ENCODE results near the gene AGPAT3.

Gene AGPAT3

DNA sequence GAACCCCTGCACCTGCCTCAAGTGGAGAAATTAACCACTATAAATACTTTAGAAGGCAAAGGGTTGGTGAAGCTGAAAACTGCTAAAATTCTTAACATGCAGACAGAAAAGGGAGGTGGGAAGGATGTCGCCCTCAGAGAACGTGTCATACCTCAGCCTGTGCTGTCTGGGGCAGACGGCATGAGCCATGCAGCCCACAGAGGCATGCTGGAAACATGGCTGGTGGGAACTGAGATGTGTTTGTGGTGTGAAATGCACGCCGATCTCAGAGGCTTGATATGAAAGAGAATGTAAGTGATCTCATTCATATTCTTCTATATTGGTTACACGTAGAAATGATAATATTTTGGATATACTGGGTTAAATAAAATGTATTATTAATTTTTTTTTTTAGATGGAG, 16.3 kb downstream of the AGPAT3 start:
- Mint-ChIP-seq H3K27me3 (no peaks in the 10 kb centered on the region), H3K4me3 (no peak overlapping the region), H3K4me1 (ENCODE audit: low read depth) (peaks cover 63% of the 10 kb centered on the region), H3K9me3 (no peaks in the 10 kb centered on the region), H3K27ac (no peak overlapping the region), H3K36me3 (ENCODE audit: low read depth) (peaks cover 35% of the 10 kb centered on the region)

DNA sequence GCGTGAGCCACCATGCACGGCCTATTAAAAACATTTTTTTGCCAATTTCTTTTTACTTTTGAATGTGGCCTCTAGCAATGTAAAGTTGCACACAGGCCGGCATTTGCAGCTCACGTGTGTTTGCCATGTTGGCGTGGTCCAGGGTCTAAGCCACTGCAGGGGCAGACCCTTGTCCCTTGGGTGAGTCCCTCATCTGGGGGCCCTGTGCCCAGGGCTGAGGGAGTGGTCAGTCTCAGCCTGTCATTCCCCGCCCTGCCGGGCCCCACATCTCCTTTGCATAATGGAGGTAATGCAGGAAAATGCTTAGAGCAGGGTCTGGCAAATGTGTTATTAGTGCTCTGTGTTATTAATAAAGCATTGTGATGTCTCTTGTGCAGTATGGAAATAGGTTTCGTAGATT, 16.9 kb downstream of the AGPAT3 start:
- Mint-ChIP-seq H3K4me1 (ENCODE audit: low read depth) (peaks cover 63% of the 10 kb centered on the region), H3K27ac (no peak overlapping the region), H3K4me3 (no peak overlapping the region), H3K36me3 (ENCODE audit: low read depth) (peaks cover 37% of the 10 kb centered on the region), H3K9me3 (no peaks in the 10 kb centered on the region), H3K27me3 (no peaks in the 10 kb centered on the region)

DNA sequence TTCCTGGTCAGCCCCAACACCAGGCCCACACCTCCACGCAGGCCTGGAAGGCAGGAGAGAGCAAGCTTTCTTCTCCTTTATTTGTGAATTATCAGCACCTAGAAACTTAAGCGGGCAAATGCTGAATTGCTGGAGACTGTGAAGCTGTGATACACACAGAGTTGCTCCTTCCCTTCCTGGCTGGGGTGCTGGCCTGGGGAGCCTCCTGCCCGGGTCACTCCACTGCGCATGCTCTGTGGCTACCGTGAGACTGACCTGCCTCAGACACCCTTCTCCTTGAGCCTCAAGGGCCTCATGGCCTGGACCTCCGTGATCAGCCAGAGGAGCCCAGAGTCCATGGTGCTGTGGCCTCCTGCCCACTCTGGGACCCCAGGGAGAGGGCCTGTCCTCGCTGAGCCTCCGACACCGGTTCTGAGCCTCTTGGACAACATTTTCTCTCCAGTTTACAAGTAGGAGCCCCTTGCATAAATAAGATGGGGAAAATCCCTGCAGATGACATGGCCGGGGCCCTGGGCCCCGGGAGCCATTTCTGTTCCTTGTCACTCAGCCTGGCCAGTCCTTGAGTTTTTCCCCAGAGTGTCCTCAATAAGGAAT, 18.0 kb downstream of the AGPAT3 start:
- H3K27ac Mint-ChIP-seq, result no peak overlapping the region
- no peak overlapping the region for H3K4me3 Mint-ChIP-seq
- H3K36me3 Mint-ChIP-seq (ENCODE audit: low read depth), result peaks cover 31% of the 10 kb centered on the region
- H3K4me1 Mint-ChIP-seq (ENCODE audit: low read depth), result peaks cover 69% of the 10 kb centered on the region
- no peaks in the 10 kb centered on the region for H3K9me3 Mint-ChIP-seq
- H3K27me3 Mint-ChIP-seq, result no peaks in the 10 kb centered on the region

DNA sequence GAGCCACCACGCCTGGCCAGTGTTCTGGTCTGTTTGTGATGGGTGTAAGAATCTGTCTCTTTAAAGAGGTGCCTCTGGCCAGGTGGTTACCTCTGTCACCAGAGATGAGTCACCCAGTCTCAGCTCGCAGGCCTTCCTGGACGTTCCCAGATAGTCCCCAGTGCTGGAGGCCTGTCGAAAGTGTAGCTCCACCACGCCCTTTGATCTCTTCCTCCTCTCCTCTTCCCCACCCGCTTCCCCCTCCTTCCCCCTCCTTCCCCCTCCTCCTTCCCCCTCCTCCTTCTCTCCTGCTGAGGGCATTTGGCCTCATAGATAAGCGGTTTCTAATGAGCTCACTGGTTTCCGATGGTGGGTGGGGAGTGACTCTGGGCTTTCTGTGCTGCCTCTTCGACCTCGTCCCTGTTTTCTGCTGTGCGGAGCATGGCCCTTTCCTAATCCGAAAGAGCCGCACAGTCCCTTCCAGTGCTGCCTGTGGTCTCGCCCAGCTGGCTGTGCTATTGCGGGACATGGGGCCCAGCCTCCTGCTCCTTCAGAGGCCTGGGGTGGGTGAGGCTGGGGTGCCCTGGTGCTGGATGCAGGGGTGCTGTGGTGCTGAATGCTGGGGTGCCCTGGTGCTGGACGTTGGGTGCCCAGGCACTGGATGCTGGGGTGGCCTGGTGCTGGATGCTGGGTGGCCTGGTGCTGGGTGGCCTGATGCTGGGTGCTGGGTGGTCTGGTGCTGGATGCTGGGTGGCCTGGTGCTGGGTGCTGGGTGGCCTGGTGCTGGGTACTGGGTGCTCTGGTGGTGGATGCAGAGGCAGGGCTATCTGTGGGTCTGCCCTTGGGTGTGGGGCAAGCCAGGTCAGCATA, 19.2 kb downstream of the AGPAT3 start:
- no peaks in the 10 kb centered on the region for H3K27me3 Mint-ChIP-seq
- peak overlapping the region; percentile 78 for H3K27ac Mint-ChIP-seq
- peaks cover 78% of the 10 kb centered on the region for H3K4me1 Mint-ChIP-seq (ENCODE audit: low read depth)
- peaks cover 23% of the 10 kb centered on the region for H3K36me3 Mint-ChIP-seq (ENCODE audit: low read depth)
- H3K4me3 Mint-ChIP-seq, result no peak overlapping the region
- no peaks in the 10 kb centered on the region for H3K9me3 Mint-ChIP-seq

DNA sequence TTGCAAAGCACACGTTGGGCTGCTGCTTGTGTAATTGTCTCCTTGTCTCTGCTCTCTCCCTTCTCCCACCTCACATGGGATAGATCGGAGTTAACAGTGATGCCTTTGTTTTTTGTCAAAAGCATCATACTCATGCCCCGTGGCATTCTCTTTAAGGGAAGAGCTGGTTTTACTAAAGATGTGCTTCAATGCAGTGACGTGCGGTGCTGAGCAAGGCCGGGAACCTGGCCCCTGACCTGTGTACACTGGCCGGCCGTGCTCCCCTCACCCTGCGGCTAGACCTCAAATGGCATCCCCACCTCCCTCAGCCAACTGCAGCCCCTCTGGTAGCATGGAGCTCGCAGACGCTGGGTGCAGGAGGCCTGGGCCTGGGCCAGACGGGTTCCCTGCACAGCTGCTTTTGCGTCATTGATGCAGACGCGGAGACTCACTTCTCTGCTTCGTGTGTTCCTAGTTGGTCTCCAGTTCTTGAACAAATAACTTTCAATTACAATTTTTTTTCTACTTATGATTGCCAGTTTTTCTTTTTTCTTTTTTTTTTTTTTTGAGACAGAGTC, 19.9 kb downstream of the AGPAT3 start:
- H3K27me3 Mint-ChIP-seq, result no peaks in the 10 kb centered on the region
- H3K4me3 Mint-ChIP-seq, result no peak overlapping the region
- H3K36me3 Mint-ChIP-seq (ENCODE audit: low read depth), result peaks cover 27% of the 10 kb centered on the region

DNA sequence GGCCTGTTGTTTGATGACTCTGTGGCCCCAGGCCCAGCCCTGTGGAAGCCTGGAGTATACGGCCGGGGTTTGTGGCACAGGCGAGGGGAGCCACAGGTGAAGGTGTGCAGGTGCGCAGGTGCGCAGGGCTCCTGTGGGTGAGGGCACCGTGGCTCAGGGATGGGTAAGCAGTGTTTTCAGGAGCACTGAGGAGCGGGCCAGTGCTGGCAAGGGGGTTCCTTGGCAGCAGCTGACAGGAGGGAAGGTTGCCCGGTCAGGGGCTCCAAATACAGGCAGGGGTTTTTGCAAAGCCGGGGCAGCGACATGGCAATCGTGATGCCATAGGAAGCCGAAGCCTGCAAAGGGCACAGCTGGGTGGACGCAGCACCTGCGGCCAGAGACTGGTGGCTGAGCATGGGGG, 20.7 kb downstream of the AGPAT3 start:
- H3K27ac Mint-ChIP-seq, result no peak overlapping the region
- no peaks in the 10 kb centered on the region for H3K27me3 Mint-ChIP-seq
- no peak overlapping the region for H3K4me3 Mint-ChIP-seq
- no peaks in the 10 kb centered on the region for H3K9me3 Mint-ChIP-seq
- peaks cover 74% of the 10 kb centered on the region for H3K4me1 Mint-ChIP-seq (ENCODE audit: low read depth)
- H3K36me3 Mint-ChIP-seq (ENCODE audit: low read depth), result peaks cover 27% of the 10 kb centered on the region

More for the DNA sequence above, 19.9 kb downstream of the AGPAT3 start:
- H3K27ac Mint-ChIP-seq, result peak overlapping the region; percentile 16
- no peaks in the 10 kb centered on the region for H3K9me3 Mint-ChIP-seq
- H3K4me1 Mint-ChIP-seq (ENCODE audit: low read depth), result peaks cover 78% of the 10 kb centered on the region

DNA sequence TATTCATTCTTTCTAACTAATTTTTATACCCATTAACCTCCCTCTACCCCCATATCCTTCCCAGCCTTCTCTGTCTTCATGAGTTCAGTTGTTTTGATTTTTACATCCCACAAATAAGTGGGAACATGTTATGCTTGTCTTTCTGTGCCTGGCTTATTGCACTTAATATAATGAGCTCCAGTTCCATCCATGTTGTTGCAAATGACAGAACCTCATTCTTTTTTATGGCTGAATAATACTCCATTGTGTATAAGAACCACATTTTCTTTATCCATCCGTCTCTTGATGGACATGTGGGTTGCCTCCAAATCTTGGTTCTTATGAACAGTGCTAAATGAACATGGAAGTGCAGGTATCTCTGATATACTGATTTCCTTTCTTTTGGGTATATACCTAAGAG, 21.5 kb downstream of the AGPAT3 start:
- H3K27me3 Mint-ChIP-seq, result no peaks in the 10 kb centered on the region
- H3K36me3 Mint-ChIP-seq (ENCODE audit: low read depth), result peaks cover 26% of the 10 kb centered on the region
- no peaks in the 10 kb centered on the region for H3K9me3 Mint-ChIP-seq
- H3K27ac Mint-ChIP-seq, result no peak overlapping the region
- H3K4me3 Mint-ChIP-seq, result no peak overlapping the region
- peaks cover 66% of the 10 kb centered on the region for H3K4me1 Mint-ChIP-seq (ENCODE audit: low read depth)

DNA sequence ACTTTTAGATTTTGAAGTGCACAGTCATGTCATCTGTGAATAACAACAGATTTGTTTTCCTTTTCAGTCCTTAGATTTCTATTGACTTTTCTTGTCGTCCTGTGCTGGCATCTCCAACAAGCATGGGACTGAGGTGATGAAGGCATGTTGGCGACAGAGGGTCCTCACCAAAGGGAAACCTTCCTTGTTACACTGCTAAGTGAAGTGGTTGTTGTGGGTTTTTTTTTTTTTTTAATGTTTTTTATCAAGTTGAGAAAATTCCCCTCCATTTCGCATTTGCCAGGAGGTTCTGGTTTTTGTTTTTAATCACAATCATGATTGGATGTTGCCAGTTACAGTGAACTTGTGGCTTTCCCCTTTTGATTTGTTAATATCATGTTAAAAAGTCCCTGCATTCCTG, 24.0 kb downstream of the AGPAT3 start:
- Mint-ChIP-seq H3K36me3 (ENCODE audit: low read depth) (peaks cover 35% of the 10 kb centered on the region), H3K9me3 (no peaks in the 10 kb centered on the region), H3K4me1 (ENCODE audit: low read depth) (peaks cover 67% of the 10 kb centered on the region), H3K4me3 (no peak overlapping the region), H3K27me3 (no peaks in the 10 kb centered on the region), H3K27ac (peak overlapping the region; percentile 36)

DNA sequence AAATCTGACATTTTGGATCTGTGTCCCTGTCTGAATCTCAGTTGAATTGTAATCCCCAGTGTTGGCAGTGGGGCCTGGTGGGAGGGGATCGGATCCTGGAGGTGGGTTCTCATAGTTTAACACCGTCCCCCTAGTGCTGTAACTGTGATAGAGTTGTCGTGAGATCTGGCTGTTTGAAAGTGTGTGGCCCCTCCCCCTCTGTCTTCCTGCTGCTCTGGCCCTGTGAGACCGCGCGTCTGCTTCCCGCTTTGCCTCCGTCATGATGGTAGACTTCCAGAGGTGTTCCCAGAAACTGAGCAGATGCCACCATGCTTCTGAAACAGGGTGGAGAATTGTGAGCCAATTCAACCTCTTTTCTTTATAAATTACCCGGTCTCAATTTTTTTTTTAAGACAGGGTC, 25.0 kb downstream of the AGPAT3 start:
- H3K4me3 Mint-ChIP-seq, result no peak overlapping the region
- no peaks in the 10 kb centered on the region for H3K27me3 Mint-ChIP-seq
- peaks cover 35% of the 10 kb centered on the region for H3K36me3 Mint-ChIP-seq (ENCODE audit: low read depth)
- peaks cover 66% of the 10 kb centered on the region for H3K4me1 Mint-ChIP-seq (ENCODE audit: low read depth)
- peak overlapping the region; percentile 21 for H3K27ac Mint-ChIP-seq
- no peaks in the 10 kb centered on the region for H3K9me3 Mint-ChIP-seq

DNA sequence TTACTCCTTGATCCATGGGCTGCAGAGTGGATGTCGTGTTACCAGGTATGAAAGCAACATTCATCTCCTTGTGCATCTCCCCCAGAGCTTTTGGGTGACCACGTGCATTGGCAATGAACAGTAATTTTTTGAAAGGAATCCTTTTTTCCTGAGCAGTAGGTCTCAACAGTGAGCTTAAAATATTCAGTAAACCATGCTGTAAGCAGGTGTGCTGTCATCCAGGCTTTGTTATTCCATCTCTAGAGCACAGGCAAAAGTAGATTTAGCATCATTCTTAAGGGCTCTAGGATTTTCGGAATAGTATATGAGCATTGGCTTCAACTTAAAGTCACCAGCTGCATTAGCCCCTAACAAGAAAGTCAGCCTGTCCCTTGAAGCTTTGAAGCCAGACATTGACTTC, 27.3 kb downstream of the AGPAT3 start:
- Mint-ChIP-seq H3K27ac (no peak overlapping the region), H3K4me3 (no peak overlapping the region), H3K9me3 (no peaks in the 10 kb centered on the region), H3K4me1 (ENCODE audit: low read depth) (peaks cover 53% of the 10 kb centered on the region), H3K27me3 (no peaks in the 10 kb centered on the region), H3K36me3 (ENCODE audit: low read depth) (peaks cover 24% of the 10 kb centered on the region)

DNA sequence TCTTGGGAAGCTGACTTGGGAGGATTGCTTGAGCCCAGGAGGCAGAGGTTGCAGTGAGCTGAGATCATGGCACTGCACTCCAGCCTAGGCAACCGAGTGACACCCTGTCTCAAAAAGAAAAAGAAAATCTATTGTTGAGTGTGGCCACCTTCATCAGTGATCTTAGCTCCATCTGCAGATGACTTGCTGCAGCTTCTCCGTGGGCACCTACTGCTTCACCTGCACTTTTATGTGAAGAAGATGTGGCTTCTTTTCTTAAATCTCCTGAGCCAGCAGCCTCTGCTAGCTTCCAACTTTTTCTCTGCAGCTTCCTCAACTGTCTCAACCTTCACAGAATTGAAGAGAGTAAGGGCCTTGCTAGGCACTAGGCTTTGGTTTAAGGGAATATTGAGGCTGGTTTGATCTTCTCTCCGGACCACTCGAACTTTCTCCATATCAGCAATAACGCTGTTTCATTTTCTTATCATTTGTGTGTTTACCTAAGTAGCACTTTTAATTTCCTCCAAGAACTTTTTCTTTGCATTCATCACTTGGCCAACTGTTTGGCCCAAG, 28.0 kb downstream of the AGPAT3 start:
- H3K27ac Mint-ChIP-seq, result peak overlapping the region; percentile 68
- peaks cover 52% of the 10 kb centered on the region for H3K4me1 Mint-ChIP-seq (ENCODE audit: low read depth)
- H3K36me3 Mint-ChIP-seq (ENCODE audit: low read depth), result peaks cover 25% of the 10 kb centered on the region
- no peaks in the 10 kb centered on the region for H3K27me3 Mint-ChIP-seq
- H3K9me3 Mint-ChIP-seq, result no peaks in the 10 kb centered on the region
- H3K4me3 Mint-ChIP-seq, result peak overlapping the region; percentile 76

DNA sequence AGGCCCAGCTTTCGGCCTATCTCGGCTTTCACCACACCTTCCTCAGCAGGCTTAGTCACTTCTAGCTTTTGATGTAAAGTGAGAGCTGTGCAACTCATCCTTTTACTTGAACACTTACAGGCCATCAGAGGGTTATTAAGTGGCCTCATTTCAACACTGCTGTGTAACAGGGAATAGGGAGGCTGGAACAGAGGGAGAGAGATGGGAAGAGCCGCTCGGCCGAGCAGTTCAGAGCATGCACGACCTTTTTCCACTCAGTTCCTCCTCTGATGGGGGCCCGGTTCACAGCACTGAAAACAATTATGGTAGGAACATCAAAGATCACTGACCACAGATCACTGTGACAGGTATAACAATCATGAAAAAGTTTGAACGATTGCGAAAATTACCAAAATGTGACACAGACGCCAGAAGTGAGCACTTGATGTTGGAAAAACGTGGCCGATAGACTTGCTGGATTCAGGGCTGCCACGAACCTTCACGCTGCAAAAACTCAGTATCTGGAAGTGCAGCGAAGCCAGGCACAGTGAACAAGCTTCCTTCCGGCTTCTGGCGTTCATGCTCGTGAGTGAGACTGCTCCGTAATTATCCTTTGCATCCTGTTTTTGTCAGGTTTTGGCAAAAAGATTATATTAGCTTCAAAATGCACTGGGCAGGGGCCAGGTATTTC, 28.6 kb downstream of the AGPAT3 start:
- H3K9me3 Mint-ChIP-seq, result no peaks in the 10 kb centered on the region
- peak overlapping the region; percentile 68 for H3K27ac Mint-ChIP-seq
- peak overlapping the region; percentile 76 for H3K4me3 Mint-ChIP-seq
- H3K36me3 Mint-ChIP-seq (ENCODE audit: low read depth), result peaks cover 29% of the 10 kb centered on the region
- peaks cover 48% of the 10 kb centered on the region for H3K4me1 Mint-ChIP-seq (ENCODE audit: low read depth)
- H3K27me3 Mint-ChIP-seq, result no peaks in the 10 kb centered on the region

DNA sequence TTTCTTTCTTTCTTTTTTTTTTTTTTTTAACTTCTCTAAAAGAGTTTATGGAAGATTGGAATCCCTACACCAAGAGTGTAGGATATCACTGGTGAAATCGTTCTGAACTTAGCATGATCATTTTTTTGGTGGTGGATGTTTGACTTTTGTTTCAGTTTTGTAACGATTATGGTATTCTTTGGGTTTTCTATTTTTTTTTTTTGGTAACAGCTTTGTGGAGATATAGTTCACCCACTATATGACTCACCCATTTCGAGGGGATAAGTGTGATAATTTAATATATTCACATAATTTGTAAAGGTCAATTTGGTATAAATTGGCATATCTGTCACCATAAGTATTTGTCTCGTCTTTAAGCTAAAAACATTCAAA, 29.2 kb downstream of the AGPAT3 start:
- H3K27ac Mint-ChIP-seq, result peak overlapping the region; percentile 68
- no peaks in the 10 kb centered on the region for H3K9me3 Mint-ChIP-seq

DNA sequence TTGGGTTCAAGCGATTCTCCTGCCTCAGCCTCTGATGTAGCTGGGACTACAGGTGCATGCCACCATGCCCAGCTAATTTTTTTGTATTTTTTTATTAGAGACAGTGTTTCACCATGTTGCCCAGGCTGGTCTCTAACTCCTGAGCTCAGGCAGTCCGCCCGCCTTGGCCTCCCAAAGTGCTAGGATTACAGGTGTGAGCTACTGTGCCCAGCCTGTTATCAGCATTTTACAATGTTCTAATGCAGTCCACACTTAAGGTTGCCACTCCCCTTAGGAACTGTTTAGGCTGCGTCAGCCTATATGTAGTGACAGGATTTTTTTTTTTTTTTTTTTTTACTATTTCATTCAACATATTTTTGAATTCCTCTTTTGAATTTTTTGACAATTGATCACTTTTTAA, 30.2 kb downstream of the AGPAT3 start:
- Mint-ChIP-seq H3K27me3 (no peaks in the 10 kb centered on the region), H3K36me3 (ENCODE audit: low read depth) (peaks cover 25% of the 10 kb centered on the region), H3K4me3 (no peak overlapping the region), H3K27ac (no peak overlapping the region), H3K4me1 (ENCODE audit: low read depth) (peaks cover 33% of the 10 kb centered on the region), H3K9me3 (no peaks in the 10 kb centered on the region)

More for the DNA sequence above, 29.2 kb downstream of the AGPAT3 start:
- Mint-ChIP-seq H3K27me3 (no peaks in the 10 kb centered on the region), H3K4me1 (ENCODE audit: low read depth) (peaks cover 43% of the 10 kb centered on the region), H3K4me3 (peak overlapping the region; percentile 76), H3K36me3 (ENCODE audit: low read depth) (peaks cover 34% of the 10 kb centered on the region)

Measured in stimulated activated naive CD8-positive, alpha-beta T cell treated with anti-CD3 and anti-CD28 coated beads, Interleukin-15, Interleukin-2, amounts not matched to agents 100 ng/mL and 50 ng/mL, for 24 hours (primary cell).